Prostate gland (tissue), 2 donors: ENCODE data around the gene STAC2. TPM values are rescaled to one million over a fixed set of nuclear protein-coding genes. Genes with fewer than 3 reads are reported as not detected.
A peak's percentile ranks its signal among the peaks of the same experiment; 100 is the strongest.

Experiments
- DNase-seq: peaks from one replicate; pipeline ENCODE4 v3.0.0-alpha.2; 2019; ENCODE audit warnings: low spot score
- H3K27ac ChIP-seq, 2 donors: fragments of 200-600 bp; sonication (generic); 2 replicates each; pipeline ENCODE4 v1.5.1; 2017 to 2019
- H3K27me3 ChIP-seq: fragments of 200-600 bp; sonication (generic); replicated peaks from 2 replicates; pipeline ENCODE4 v1.5.1; 2019; ENCODE audit not compliant: insufficient read depth
- H3K36me3 ChIP-seq, 2 donors: fragments of 200-600 bp; sonication (generic); 1 replicate in 1 of 2; 2 replicates in 1 of 2; pipeline versions ENCODE4 v1.5.1 to v1.8.1; 2017 to 2019
- H3K4me1 ChIP-seq: fragments of 200-600 bp; sonication (generic); replicated peaks from 2 replicates; pipeline ENCODE4 v1.5.1; 2019
- H3K4me3 ChIP-seq, 2 donors: fragments of 200-600 bp; sonication (generic); 2 replicates each; pipeline ENCODE4 v1.5.1; 2017 to 2019
- H3K9me3 ChIP-seq: fragments of 200-600 bp; sonication (generic); 2 replicates; pipeline ENCODE4 v1.5.1; 2017
- POLR2A ChIP-seq: fragments of 450-650 bp; IDR thresholded peaks from one replicate; pipeline ENCODE4 v1.6.1; 2016; ENCODE audit warnings: antibody characterized with exemption, mild to moderate bottlenecking
- POLR2AphosphoS5 ChIP-seq: sonication (generic); formaldehyde crosslinking; IDR thresholded peaks from one replicate; pipeline ENCODE4 v1.6.1; 2017; ENCODE audit warnings: antibody characterized with exemption
- WGBS: methylation state at CpG from one replicate; pipeline ENCODE4 v1.1.5; 2018; 5-methylcytosine and 5-hydroxymethylcytosine counted together
- intact Hi-C: fragments of 100-400 bp; cut with DNase I; formaldehyde crosslinking; loops from one replicate; pipeline ENCODE4 v1.14.2; 2022
- total RNA-seq, 2 donors: library from RNA; depleted of rRNA; stranded (reverse); fragments of >200 nt; gene quantifications; one replicate each; pipeline ENCODE4 v1.1.0, GENCODE V29; 2016
- TF ChIP-seq, protein P1 (sequence below), 4 experiments: fragments of 200-600 bp in 2 of 4; fragments of 450-650 bp in 2 of 4; sonication (generic) in 2 of 4; IDR thresholded peaks; 1 replicate in 3 of 4; 2 replicates in 1 of 4; pipeline ENCODE4 v1.5.1; 2016 to 2019; ENCODE audit warnings: antibody characterized with exemption in 4 of 4, mild to moderate bottlenecking in 2 of 4, moderate library complexity in 2 of 4

The STAC2 gene
- total RNA-seq, 2 donors from 2014 or later: 3.9 to 4.8 TPM

DNA sequence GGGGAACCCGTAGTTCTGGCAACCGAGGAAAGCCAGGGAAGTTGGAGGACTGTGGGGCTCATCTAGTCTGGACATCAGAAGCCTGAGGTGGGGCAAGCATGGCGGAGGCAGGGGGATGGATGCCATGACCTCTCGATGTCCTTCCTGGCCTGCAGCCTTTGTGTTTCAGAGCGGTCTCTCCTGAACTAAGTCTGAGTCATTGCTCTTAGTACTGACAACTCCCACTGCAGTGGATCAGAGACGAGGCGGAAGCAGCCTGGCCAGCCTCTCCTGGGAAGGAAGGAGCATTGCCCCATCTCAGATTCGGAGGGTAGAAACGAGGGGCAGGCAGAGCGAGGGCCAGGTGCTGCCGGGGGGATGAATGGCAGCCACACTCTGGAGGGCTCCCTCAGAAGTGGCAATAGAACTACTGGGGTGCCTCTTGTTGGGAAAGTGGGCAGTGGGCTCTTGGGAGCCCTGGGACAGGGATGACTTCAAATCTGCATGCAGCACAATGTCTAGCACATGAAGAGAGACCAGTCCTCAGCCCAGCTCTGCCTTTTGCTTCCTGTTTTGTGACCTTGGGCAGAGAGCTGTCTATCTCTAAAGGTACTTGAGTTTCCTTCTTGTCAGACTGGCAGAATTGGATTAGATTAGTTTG is 3.6 kb upstream of the STAC2 start:
- intact Hi-C loops: no loop called here
- WGBS: 77% methylated on average over 11 of the region's 11 CpGs
- no peak overlapping the region for H3K27ac ChIP-seq
- H3K9me3 ChIP-seq: no peaks in the 10 kb centered on the region
- H3K4me1 ChIP-seq: no peaks in the 10 kb centered on the region
- no peak overlapping the region for H3K4me3 ChIP-seq
- H3K27me3 ChIP-seq: peaks cover 8% of the 10 kb centered on the region
- no peak for TF ChIP-seq POLR2AphosphoS5
- no peak for TF ChIP-seq POLR2A
- TF ChIP-seq, protein P1, sequence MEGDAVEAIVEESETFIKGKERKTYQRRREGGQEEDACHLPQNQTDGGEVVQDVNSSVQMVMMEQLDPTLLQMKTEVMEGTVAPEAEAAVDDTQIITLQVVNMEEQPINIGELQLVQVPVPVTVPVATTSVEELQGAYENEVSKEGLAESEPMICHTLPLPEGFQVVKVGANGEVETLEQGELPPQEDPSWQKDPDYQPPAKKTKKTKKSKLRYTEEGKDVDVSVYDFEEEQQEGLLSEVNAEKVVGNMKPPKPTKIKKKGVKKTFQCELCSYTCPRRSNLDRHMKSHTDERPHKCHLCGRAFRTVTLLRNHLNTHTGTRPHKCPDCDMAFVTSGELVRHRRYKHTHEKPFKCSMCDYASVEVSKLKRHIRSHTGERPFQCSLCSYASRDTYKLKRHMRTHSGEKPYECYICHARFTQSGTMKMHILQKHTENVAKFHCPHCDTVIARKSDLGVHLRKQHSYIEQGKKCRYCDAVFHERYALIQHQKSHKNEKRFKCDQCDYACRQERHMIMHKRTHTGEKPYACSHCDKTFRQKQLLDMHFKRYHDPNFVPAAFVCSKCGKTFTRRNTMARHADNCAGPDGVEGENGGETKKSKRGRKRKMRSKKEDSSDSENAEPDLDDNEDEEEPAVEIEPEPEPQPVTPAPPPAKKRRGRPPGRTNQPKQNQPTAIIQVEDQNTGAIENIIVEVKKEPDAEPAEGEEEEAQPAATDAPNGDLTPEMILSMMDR (IDR thresholded peaks at IDR 0.05): no peak
- no peak for DNase-seq
- no peaks in the 10 kb centered on the region for H3K36me3 ChIP-seq

DNA sequence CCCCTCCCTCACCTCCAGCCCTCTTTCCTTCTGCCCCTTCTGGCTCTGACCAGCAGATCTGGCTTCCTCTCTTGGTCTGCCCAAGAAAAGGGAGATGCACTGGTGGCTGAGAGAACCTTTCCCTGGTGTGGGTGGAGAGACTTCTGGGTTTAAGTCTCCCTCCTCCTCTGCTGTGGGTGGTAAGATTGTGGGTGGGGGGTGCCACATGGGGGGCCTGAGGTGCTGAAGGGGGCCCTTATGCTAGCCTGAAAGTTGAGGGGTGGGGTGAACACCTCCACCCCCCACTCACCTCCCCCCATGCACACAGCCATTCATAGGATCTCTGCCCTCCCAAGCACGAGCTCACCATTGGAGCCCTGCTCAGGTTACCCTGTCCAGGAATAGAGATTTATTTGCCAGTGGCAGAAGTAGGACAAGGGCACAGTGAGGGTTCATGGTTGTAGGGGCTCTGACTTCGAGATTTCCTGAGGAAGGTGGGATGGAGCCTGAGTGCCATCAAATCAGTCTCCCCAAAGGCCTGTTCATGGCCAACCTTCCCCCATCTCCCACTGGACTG is 1.7 kb upstream of the STAC2 start:
- no peaks in the 10 kb centered on the region for H3K9me3 ChIP-seq
- peaks cover 8% of the 10 kb centered on the region for H3K27me3 ChIP-seq
- 54% methylated on average over 2 of the region's 2 CpGs for WGBS
- no peaks in the 10 kb centered on the region for H3K4me1 ChIP-seq
- intact Hi-C loops: no loop called here
- DNase-seq: no peak
- no peak overlapping the region for H3K4me3 ChIP-seq
- no peaks in the 10 kb centered on the region for H3K36me3 ChIP-seq
- no peak overlapping the region for H3K27ac ChIP-seq
- TF ChIP-seq POLR2AphosphoS5: no peak
- TF ChIP-seq, protein P1 (IDR thresholded peaks at IDR 0.05): no peak
- no peak for TF ChIP-seq POLR2A

DNA sequence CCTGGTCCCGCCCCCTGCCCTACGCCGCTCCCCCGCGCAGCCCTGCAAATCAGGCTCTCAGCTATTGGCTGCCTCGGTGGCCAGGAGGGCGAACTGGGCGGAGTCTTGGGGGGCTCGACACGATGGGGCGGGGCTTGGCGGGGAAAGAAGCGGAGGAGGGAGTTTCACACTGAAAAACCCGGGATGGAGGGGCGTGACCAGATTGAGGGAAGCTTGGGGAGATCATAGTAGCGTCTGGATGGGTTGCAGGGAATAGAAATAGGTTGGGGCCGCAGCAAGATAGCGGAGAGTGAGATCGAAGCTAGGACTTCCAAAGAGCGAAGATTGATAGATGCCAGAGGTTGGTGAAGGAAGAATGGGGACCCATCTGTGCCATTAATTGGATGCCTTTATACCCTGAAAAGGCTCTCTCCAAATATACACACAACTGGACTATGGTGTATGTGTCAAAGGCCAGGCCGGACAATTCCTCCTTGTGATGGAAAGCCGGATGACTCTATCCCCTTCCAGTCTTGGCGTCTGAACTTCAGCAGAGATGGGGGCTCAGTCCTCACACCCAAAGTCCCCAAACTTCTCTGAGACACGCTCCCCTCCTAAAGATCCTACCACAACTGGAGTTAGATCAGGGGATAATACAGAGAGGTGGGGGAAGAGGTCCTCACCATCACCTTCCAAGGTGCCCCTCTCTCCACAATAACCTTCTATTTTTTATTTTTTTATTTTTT is 376 bp upstream of the STAC2 start:
- peak overlapping the region; percentile 21 to 39 for H3K4me3 ChIP-seq
- TF ChIP-seq, protein P1 (IDR thresholded peaks at IDR 0.05): no peak
- TF ChIP-seq POLR2A (no peak), POLR2AphosphoS5 (peak; percentile 37)
- no peaks in the 10 kb centered on the region for H3K9me3 ChIP-seq
- intact Hi-C loops: no loop called here
- no peaks in the 10 kb centered on the region for H3K4me1 ChIP-seq
- DNase-seq: peak; percentile 50
- peaks cover 8% of the 10 kb centered on the region for H3K27me3 ChIP-seq
- H3K27ac ChIP-seq: no peak overlapping the region
- H3K36me3 ChIP-seq: no peaks in the 10 kb centered on the region
- WGBS: 10% methylated on average over 24 of the region's 24 CpGs

DNA sequence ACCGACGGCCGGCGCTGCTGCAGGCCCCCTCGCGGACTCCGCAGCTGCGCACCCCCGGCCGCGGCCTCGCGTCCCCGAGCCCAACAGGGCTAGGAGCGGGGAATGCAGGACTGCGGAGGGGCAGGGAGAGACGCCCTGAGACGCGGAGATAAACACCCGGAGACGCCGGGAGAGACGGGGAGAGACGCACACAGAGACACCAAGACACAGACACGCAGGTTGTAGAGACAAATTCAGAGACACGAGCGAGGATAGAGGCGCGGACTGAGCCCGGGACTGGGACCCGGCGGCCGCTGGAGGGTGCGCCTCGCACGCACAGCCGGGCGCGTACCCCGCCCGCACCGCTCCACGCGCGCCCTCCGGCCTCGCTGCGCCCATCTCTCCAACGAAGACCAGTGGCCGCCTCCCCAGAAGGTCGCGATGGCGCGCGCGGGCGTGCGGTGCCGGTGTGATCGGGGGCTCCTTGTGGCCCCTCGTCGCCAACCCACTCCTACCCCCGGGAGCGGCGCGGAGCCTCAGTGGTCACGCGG is 902 bp downstream of the STAC2 start:
- Histone ChIP-seq H3K36me3 (no peaks in the 10 kb centered on the region), H3K27ac (no peak overlapping the region), H3K4me3 (peak overlapping the region; percentile 21 to 39), H3K4me1 (no peaks in the 10 kb centered on the region), H3K9me3 (no peaks in the 10 kb centered on the region), H3K27me3 (peaks cover 8% of the 10 kb centered on the region)
- 7% methylated on average over 40 of the region's 68 CpGs for WGBS
- TF ChIP-seq POLR2AphosphoS5 (no peak), POLR2A (no peak)
- TF ChIP-seq, protein P1 (IDR thresholded peaks at IDR 0.05): no peak
- no peak for DNase-seq
- intact Hi-C loops: no loop called here
